Gastroesophageal sphincter (tissue), 3 donors: ENCODE data around the gene PROSER2.

Source experiments
- CTCF ChIP-seq, 4 experiments: fragments of 200-600 bp in 2 of 4; fragments of 450-650 bp in 2 of 4; sonication (generic) in 1 of 4; IDR thresholded peaks; one replicate each; pipeline ENCODE4 v1.5.1; 2017 to 2019; ENCODE audit warnings: antibody characterized with exemption in 4 of 4, mild to moderate bottlenecking in 2 of 4, moderate library complexity in 2 of 4
- POLR2A ChIP-seq, 2 donors: fragments of 450-650 bp; IDR thresholded peaks; one replicate each; pipeline ENCODE4 v1.6.1; 2017; ENCODE audit warnings: antibody characterized with exemption in 2 of 2, mild to moderate bottlenecking in 2 of 2, moderate library complexity in 1 of 2

- TF ChIP-seq POLR2A (IDR thresholded peaks at IDR 0.05) (no peak), CTCF (IDR thresholded peaks at IDR 0.05) (no peak)
Observed at GRCh38 chr10:11787846-11788245, 35.3 kb upstream of the PROSER2 start.
